NCI-H2196 treated with DMSO at 0.1 percent for 48 hours (cell line): Measurements from ENCODE around the gene DRC7.

ENCODE experiments used
- DNase-seq: peaks from one replicate; lab custom pipeline; 2025; ENCODE audit not compliant: unreplicated experiment; lab: John Stamatoyannopoulos, UW

The DRC7 gene

DNA sequence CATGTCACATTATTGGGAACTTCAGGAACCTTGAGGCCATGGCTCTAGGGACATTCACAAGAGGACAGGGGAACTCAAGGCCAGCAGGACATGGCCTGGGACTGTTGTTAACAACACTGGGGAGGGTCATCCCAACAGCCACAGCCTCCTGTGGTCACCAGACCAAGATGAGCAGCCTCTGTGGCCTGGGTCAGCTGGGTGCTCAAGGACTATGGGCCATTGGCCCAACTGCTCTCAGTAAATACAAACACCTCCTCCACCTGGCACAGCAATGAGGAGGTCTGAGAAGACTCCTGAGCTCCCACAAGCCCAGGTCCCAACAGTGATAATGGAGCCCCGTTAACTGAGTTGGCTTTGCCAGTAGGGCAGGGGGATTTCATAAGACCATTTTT lies 86.7 kb downstream of the DRC7 start:
- no peak for DNase-seq
